GM18511 (cell line): ENCODE results near the gene STK33.
A peak's percentile ranks its signal among the peaks of the same experiment; 100 is the strongest.
"Not testable (repeated sequence)": the region's sequence is repeated elsewhere in the genome, so short reads cannot be mapped to it uniquely, and the experiment has no call there.

Experiments used
- ATAC-seq: cut with Tn5 transposase; IDR thresholded peaks from one replicate; pipeline ENCODE4 v1.9.1; 2021; ENCODE audit warnings: mild to moderate bottlenecking, moderate library complexity; ENCODE audit not compliant: unreplicated experiment

STK33 gene

GRCh38 chr11:8545698-8546366 lies 48.2 kb downstream of the STK33 start:
- ATAC-seq, result no peak

- ATAC-seq, result no peak
These were observed 49.2 kb downstream of the STK33 start for GRCh38 chr11:8544807-8545206.

GRCh38 chr11:8543278-8543677 lies 50.8 kb downstream of the STK33 start:
- no peak for ATAC-seq

GRCh38 chr11:8541448-8541847 lies 52.6 kb downstream of the STK33 start:
- no peak for ATAC-seq

- peak; percentile 66 for ATAC-seq
These were observed 60.7 kb downstream of the STK33 start for GRCh38 chr11:8533332-8533731.

GRCh38 chr11:8532475-8532874 lies 61.6 kb downstream of the STK33 start:
- ATAC-seq, result peak; percentile 80

DNA sequence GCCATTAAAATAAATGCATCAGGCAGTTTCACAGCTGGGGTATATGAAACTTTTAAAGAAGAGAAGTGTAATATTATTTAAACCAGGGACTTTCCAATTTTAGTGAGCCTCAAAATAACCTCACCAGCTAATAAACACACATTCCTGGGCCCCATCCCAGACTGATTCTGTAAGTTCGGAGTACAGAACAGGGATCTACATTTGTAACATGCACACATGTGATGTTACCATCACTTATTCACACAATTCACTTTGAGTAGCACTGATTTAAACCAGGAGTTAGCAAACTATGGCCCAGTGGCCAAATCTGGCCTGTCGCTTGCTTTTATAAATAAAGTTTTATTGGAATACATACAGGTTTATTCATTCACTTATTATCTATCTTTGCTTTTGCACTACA lies 62.0 kb downstream of the STK33 start:
- no peak for ATAC-seq

GRCh38 chr11:8531312-8531711 lies 62.7 kb downstream of the STK33 start:
- ATAC-seq, result no peak

- ATAC-seq, result no peak
These were observed 66.1 kb downstream of the STK33 start for GRCh38 chr11:8527939-8528338.

GRCh38 chr11:8523396-8523795 lies 70.6 kb downstream of the STK33 start:
- ATAC-seq, result no peak

DNA sequence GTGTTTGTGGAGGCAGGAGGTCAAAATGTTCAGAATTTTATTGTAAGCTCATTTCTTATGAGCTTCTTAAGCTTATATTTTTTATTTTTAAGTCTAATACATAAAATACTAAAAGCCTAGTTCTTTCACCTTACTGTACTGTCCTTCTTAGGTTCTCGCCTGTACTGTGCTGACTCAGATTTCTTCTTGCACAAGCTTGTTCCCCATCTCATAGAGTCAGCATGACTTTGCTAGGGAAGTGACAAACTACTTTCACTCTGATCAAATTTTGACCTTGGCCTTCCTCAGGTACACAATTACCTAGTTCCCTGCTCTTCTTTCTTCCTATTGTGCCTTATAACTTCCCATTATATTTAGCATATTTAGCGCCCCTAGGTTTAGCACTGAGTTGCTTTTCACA lies 81.5 kb downstream of the STK33 start:
- ATAC-seq, result no peak

DNA sequence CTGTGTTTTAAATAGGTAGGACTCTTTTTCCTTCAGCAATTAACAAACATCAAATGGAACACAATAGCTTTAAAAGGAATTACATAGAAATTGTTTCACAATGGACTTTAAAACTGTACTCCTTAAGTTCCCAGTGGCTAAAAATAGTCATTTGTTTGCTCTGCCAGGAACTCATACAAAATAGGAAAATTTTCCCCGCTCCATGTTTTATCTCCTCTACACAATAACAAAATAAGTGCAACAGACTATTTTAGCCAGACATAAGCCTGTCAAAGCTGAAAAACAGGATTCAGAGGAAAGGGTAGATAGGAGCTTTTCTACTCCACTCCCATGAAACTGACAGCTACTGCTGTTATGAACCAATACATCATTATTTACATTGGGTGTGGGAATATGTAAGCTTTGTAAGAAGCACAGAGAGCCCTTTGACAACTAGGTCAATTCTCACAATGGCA lies 90.1 kb downstream of the STK33 start:
- ATAC-seq, result no peak

DNA sequence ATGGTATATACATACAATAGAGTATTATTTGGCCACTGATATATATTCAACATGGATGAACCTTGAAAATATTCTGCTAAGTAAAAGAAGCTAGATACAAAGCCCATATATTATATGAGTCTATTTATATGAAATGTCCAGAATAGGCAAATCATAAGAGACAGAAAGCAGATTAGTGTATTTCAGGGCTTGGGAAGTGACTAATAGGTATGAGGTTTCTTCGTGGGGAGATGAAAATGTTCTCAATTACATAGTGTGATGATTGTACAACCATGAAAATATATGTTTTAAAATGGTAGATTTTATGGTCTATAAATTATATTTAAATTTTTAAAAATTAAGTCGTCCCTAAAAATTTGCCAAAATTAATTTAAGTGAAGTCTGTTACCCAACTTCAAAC lies 92.2 kb downstream of the STK33 start:
- no peak for ATAC-seq

DNA sequence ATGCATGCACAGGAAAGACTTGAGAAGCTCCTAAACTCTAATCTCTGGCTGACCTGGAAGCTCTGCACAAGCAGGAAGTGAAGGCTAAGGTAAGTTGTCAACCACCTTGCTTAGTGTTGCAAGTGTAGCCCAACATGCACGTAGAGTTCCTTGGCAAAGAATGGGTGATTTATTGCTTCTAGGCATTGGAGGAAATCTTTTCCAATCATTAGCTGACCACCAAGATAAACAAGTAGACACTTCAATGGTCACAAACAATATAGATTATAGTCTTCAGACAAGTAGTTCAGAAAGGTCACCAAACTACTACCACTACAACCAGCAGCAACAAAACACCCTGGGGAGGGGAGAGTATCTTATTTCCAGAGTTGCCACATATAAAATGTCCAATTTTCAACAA lies 105.6 kb downstream of the STK33 start:
- no peak for ATAC-seq

DNA sequence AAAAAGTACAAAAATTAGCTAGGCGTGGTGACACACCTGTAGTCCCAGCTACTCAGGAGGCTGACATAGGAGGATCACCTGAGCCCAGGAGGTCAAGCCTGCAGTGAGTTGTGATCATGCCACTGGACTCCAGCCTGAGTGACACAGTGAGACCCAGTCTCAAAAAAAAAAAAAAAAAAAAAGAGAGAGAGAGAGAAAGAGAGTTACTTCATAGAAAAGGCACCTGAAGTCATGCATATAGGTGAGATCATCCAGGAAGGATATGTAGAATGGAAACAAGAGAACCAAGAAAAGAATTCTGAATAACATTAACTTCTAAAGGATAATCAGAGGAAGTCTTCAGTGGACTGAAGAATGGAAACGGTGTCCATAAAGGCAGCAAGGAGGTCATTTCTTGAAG lies 106.8 kb downstream of the STK33 start:
- no peak for ATAC-seq

GRCh38 chr11:8484251-8484650 lies 109.8 kb downstream of the STK33 start:
- ATAC-seq, result no peak

GRCh38 chr11:8480858-8481257 lies 113.2 kb downstream of the STK33 start:
- ATAC-seq, result no peak

- peak; percentile 93 for ATAC-seq
These were observed 116.3 kb downstream of the STK33 start for GRCh38 chr11:8477680-8478079.

- peak; percentile 51 for ATAC-seq
These were observed 116.9 kb downstream of the STK33 start for GRCh38 chr11:8477151-8477550.

DNA sequence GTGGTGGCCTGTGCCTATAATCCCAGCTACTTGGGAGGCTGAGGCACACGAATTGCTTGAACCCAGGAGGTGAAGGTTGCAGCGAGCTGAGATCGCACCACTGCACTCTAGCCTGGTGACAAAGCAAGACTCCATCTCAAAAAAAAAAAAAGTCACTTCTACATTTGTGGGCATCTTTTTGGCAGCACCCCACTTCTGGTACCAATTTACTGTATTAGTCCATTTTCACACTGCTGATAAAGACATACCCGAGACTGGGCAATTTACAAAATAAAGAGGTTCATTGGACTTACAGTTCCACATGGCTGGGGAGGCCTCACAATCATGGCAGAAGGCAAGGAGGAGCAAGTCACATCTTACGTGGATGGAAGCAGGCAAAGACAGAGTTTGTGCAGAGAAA lies 126.2 kb downstream of the STK33 start:
- not testable (repeated sequence) for ATAC-seq

GRCh38 chr11:8467356-8467755 lies 126.7 kb downstream of the STK33 start:
- not testable (repeated sequence) for ATAC-seq

DNA sequence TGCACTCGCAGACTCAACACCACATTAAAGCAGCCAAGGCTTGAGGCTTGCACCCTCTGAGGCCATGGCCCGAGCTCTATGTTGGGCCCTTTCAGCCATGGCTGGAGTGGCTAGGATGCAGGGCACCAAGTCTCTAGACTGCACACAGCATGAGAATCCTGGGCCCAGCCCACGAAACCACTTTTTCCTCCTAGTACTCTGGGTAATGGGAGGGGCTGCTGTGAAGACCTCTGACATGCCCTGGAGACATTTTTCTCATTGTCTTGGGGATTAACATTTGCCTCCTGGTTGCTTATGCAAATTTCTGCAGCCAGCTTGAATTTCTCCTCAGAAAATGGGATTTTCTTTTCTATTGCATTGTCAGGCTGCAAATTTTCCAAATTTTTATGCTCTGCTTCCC lies 127.1 kb downstream of the STK33 start:
- not testable (repeated sequence) for ATAC-seq

DNA sequence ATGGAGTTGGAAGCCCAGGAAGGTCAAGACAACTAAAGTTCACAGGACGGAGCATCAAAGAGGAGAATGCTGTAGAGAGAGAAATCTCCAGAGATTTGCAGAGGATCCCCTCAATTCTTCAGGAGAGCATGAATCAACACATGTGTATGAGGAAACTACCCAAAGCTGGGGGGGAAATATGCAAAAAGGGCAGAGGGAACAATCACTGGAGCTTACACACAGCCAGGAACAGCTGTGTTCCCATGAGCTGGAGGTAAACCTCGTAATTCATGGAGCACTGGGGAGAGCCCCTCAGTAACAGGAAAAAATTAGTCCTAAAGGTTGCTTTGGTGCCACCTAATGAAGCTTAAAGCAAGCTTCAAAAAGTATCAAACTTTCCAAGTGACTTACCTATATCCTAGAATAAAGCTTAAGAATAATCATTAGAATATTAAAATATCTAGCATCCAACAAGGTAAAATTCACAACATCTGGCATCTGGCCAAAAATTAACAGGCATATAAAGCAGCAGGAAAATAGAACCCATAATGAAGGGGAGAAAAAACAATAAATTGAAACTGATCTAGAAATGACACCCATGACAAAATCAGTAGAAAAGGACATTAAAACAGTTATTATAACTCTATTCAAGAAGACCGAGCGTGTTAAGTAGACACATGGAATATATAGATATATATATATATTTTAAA lies 134.2 kb downstream of the STK33 start:
- ATAC-seq, result no peak
